C4-2B (cell line): ENCODE measurements around the gene C1QC.

Experiments
- CTCF ChIP-seq: fragments of 450-650 bp; conservative IDR thresholded peaks from 2 replicates; pipeline ENCODE4 v1.5.1; 2017; ENCODE audit warnings: mild to moderate bottlenecking
- ZFX ChIP-seq: fragments of 450-650 bp; IDR thresholded peaks from 2 replicates; pipeline ENCODE4 v1.6.1; 2017

GRCh38 chr1:22626237-22627157 is 16.9 kb upstream of the C1QC start:
- no peak for TF ChIP-seq CTCF
- no peak for TF ChIP-seq ZFX
